ENCODE measurements around the gene AHDC1. TPM values are rescaled to one million over a fixed set of nuclear protein-coding genes. Genes with fewer than 3 reads are reported as not detected.
"Not testable (repeated sequence)": the region's sequence is repeated elsewhere in the genome, so short reads cannot be mapped to it uniquely, and the experiment has no call there.

AHDC1 gene
- total RNA-seq, 2 donors from 2014 or later, result 8.4 to 9.3 TPM

- Mint-ChIP-seq H3K27ac (peak overlapping the region; percentile 40), H3K27me3 (ENCODE audit: low read depth) (no peaks in the 10 kb centered on the region), H3K4me3 (no peak overlapping the region), H3K36me3 (ENCODE audit: insufficient read depth in 2 of 2) (no peaks in the 10 kb centered on the region), H3K9me3 (no peaks in the 10 kb centered on the region), H3K4me1 (ENCODE audit: low read depth) (peaks cover 54% of the 10 kb centered on the region)
- DNase-seq (no peak), ATAC-seq (replicated peaks in 1 of 2) (no peak)
These were observed 24.8 kb upstream of the AHDC1 start for GRCh38 chr1:27628712-27629111.

- not testable (repeated sequence) for ATAC-seq (replicated peaks in 1 of 2); H3K4me3 Mint-ChIP-seq; H3K27me3 Mint-ChIP-seq (ENCODE audit: low read depth); DNase-seq; H3K9me3 Mint-ChIP-seq; H3K27ac Mint-ChIP-seq; H3K36me3 Mint-ChIP-seq (ENCODE audit: insufficient read depth in 2 of 2)
- H3K4me1 Mint-ChIP-seq (ENCODE audit: low read depth), result peaks cover 51% of the 10 kb centered on the region
These were observed 23.8 kb upstream of the AHDC1 start for GRCh38 chr1:27627733-27628132.

- peaks cover 44% of the 10 kb centered on the region for H3K4me1 Mint-ChIP-seq (ENCODE audit: low read depth)
- H3K4me3 Mint-ChIP-seq, result no peak overlapping the region
- no peak for DNase-seq
- H3K36me3 Mint-ChIP-seq (ENCODE audit: insufficient read depth in 2 of 2), result no peaks in the 10 kb centered on the region
- H3K9me3 Mint-ChIP-seq, result no peaks in the 10 kb centered on the region
- H3K27me3 Mint-ChIP-seq (ENCODE audit: low read depth), result no peaks in the 10 kb centered on the region
- ATAC-seq (replicated peaks in 1 of 2), result no peak
- H3K27ac Mint-ChIP-seq, result no peak overlapping the region
These were observed 23.1 kb upstream of the AHDC1 start for GRCh38 chr1:27627061-27627460.

- H3K27me3 Mint-ChIP-seq (ENCODE audit: low read depth), result no peaks in the 10 kb centered on the region
- no peaks in the 10 kb centered on the region for H3K9me3 Mint-ChIP-seq
- DNase-seq (no peak), ATAC-seq (replicated peaks in 1 of 2) (peak in 1 of 2 donors; percentile 16)
- no peak overlapping the region for H3K27ac Mint-ChIP-seq
- peaks cover 36% of the 10 kb centered on the region for H3K4me1 Mint-ChIP-seq (ENCODE audit: low read depth)
- peak overlapping the region; percentile 13 to 14 for H3K4me3 Mint-ChIP-seq
- no peaks in the 10 kb centered on the region for H3K36me3 Mint-ChIP-seq (ENCODE audit: insufficient read depth in 2 of 2)
These were observed 22.3 kb upstream of the AHDC1 start for GRCh38 chr1:27626031-27626935.

- Mint-ChIP-seq H3K27me3 (ENCODE audit: low read depth) (no peaks in the 10 kb centered on the region), H3K27ac (no peak overlapping the region), H3K4me3 (no peak overlapping the region), H3K36me3 (ENCODE audit: insufficient read depth in 2 of 2) (no peaks in the 10 kb centered on the region), H3K9me3 (no peaks in the 10 kb centered on the region), H3K4me1 (ENCODE audit: low read depth) (peaks cover 27% of the 10 kb centered on the region)
- ATAC-seq (replicated peaks in 1 of 2) (peak in 1 of 2 donors; percentile 9), DNase-seq (no peak)
These were observed 20.7 kb upstream of the AHDC1 start for GRCh38 chr1:27624467-27625178.

GRCh38 chr1:27623327-27624212, 19.6 kb upstream of the AHDC1 start:
- H3K27me3 Mint-ChIP-seq (ENCODE audit: low read depth), result no peaks in the 10 kb centered on the region
- H3K9me3 Mint-ChIP-seq, result no peaks in the 10 kb centered on the region
- no peak overlapping the region for H3K4me3 Mint-ChIP-seq
- no peaks in the 10 kb centered on the region for H3K36me3 Mint-ChIP-seq (ENCODE audit: insufficient read depth in 2 of 2)
- H3K27ac Mint-ChIP-seq, result no peak overlapping the region
- peaks cover 27% of the 10 kb centered on the region for H3K4me1 Mint-ChIP-seq (ENCODE audit: low read depth)
- DNase-seq (no peak), ATAC-seq (replicated peaks in 1 of 2) (no peak)

- H3K27ac Mint-ChIP-seq, result no peak overlapping the region
- DNase-seq, result no peak
These were observed 18.9 kb upstream of the AHDC1 start for GRCh38 chr1:27622828-27623227.

GRCh38 chr1:27621051-27621920, 17.3 kb upstream of the AHDC1 start:
- no peak overlapping the region for H3K27ac Mint-ChIP-seq
- peaks cover 38% of the 10 kb centered on the region for H3K4me1 Mint-ChIP-seq (ENCODE audit: low read depth)
- no peaks in the 10 kb centered on the region for H3K36me3 Mint-ChIP-seq (ENCODE audit: insufficient read depth in 2 of 2)
- no peak for DNase-seq
- H3K27me3 Mint-ChIP-seq (ENCODE audit: low read depth), result no peaks in the 10 kb centered on the region
- no peak for ATAC-seq (replicated peaks in 1 of 2)
- no peak overlapping the region for H3K4me3 Mint-ChIP-seq
- no peaks in the 10 kb centered on the region for H3K9me3 Mint-ChIP-seq

More at GRCh38 chr1:27622828-27623227, 18.9 kb upstream of the AHDC1 start:
- no peaks in the 10 kb centered on the region for H3K36me3 Mint-ChIP-seq (ENCODE audit: insufficient read depth in 2 of 2)
- peak; percentile 27 to 53 for ATAC-seq (replicated peaks in 1 of 2)
- no peak overlapping the region for H3K4me3 Mint-ChIP-seq
- H3K9me3 Mint-ChIP-seq, result no peaks in the 10 kb centered on the region
- H3K4me1 Mint-ChIP-seq (ENCODE audit: low read depth), result peaks cover 34% of the 10 kb centered on the region
- no peaks in the 10 kb centered on the region for H3K27me3 Mint-ChIP-seq (ENCODE audit: low read depth)

- not testable (repeated sequence) for H3K27me3 Mint-ChIP-seq (ENCODE audit: low read depth); H3K27ac Mint-ChIP-seq; ATAC-seq (replicated peaks in 1 of 2); H3K9me3 Mint-ChIP-seq; H3K36me3 Mint-ChIP-seq (ENCODE audit: insufficient read depth in 2 of 2); H3K4me3 Mint-ChIP-seq; DNase-seq
- peaks cover 34% of the 10 kb centered on the region for H3K4me1 Mint-ChIP-seq (ENCODE audit: low read depth)
These were observed 16.0 kb upstream of the AHDC1 start for GRCh38 chr1:27619782-27620438.

- Mint-ChIP-seq H3K27ac (peak overlapping the region; percentile 16), H3K4me3 (peak overlapping the region; percentile 10 to 40), H3K9me3 (no peaks in the 10 kb centered on the region), H3K36me3 (ENCODE audit: insufficient read depth in 2 of 2) (no peaks in the 10 kb centered on the region), H3K27me3 (ENCODE audit: low read depth) (no peaks in the 10 kb centered on the region), H3K4me1 (ENCODE audit: low read depth) (peaks cover 44% of the 10 kb centered on the region)
- DNase-seq (peak in 1 of 2 donors; percentile 33), ATAC-seq (replicated peaks in 1 of 2) (peak; percentile 78 to 83)
These were observed 14.6 kb upstream of the AHDC1 start for GRCh38 chr1:27618341-27619082.

GRCh38 chr1:27617420-27617819, 13.5 kb upstream of the AHDC1 start:
- ATAC-seq (replicated peaks in 1 of 2) (no peak), DNase-seq (no peak)
- Mint-ChIP-seq H3K9me3 (no peaks in the 10 kb centered on the region), H3K4me1 (ENCODE audit: low read depth) (peaks cover 44% of the 10 kb centered on the region), H3K27ac (peak overlapping the region; percentile 12), H3K4me3 (no peak overlapping the region), H3K36me3 (ENCODE audit: insufficient read depth in 2 of 2) (no peaks in the 10 kb centered on the region), H3K27me3 (ENCODE audit: low read depth) (no peaks in the 10 kb centered on the region)

Data from activated T-cell treated with anti-CD3 and anti-CD28 coated beads, Interleukin-2, amount 50 U/mL, for 72 hours (primary cell).